ENCODE data around the gene PDGFD. TPM values are rescaled to one million over a fixed set of nuclear protein-coding genes. Genes with fewer than 3 reads are reported as not detected.

Gene PDGFD
- total and polyA plus RNA-seq, 8 donors = 9.9 to 52.1 (median 20.2) TPM

GRCh38 chr11:104043142-104043541, 120.8 kb downstream of the PDGFD start:
- Histone ChIP-seq H3K36me3 (no peaks in the 10 kb centered on the region), H3K9me3 (no peaks in the 10 kb centered on the region), H3K4me3 (no peak overlapping the region), H3K27me3 (no peaks in the 10 kb centered on the region), H3K27ac (no peak overlapping the region), H3K4me1 (no peaks in the 10 kb centered on the region)
- ATAC-seq (no peak), FAIRE-seq (no peak), DNase-seq (no peak)
- WGBS, 2 donors = 46 to 51% methylated on average over 4 of the region's 4 CpGs
- TF ChIP-seq CTCF (IDR thresholded peaks at IDR 0.05) = no peak
- intact Hi-C loops (cut with DNase I) = no loop called here

GRCh38 chr11:104041792-104042191, 122.2 kb downstream of the PDGFD start:
- ATAC-seq (no peak), FAIRE-seq (no peak), DNase-seq (no peak)
- Histone ChIP-seq H3K27me3 (no peaks in the 10 kb centered on the region), H3K9me3 (no peaks in the 10 kb centered on the region), H3K36me3 (no peaks in the 10 kb centered on the region), H3K4me3 (no peak overlapping the region), H3K27ac (no peak overlapping the region), H3K4me1 (no peaks in the 10 kb centered on the region)
- WGBS, 2 donors = 83 to 84% methylated on average over 2 of the region's 2 CpGs
- no peak for TF ChIP-seq CTCF (IDR thresholded peaks at IDR 0.05)
- intact Hi-C loops (cut with DNase I) = no loop called here

- FAIRE-seq (no peak), ATAC-seq (no peak), DNase-seq (peak in 1 of 6 donors; percentile 41)
- Histone ChIP-seq H3K36me3 (no peaks in the 10 kb centered on the region), H3K27ac (no peak overlapping the region), H3K9me3 (no peaks in the 10 kb centered on the region), H3K27me3 (no peaks in the 10 kb centered on the region), H3K4me3 (no peak overlapping the region), H3K4me1 (peaks cover 0 to 5% (median 0%) of the 10 kb centered on the region in 3 donors)
- TF ChIP-seq CTCF (IDR thresholded peaks at IDR 0.05) = no peak
- intact Hi-C loops (cut with DNase I) = no loop called here
- WGBS, 2 donors = 98% methylated on average over 21 of the region's 21 CpGs
These were observed 127.0 kb downstream of the PDGFD start for GRCh38 chr11:104036995-104037394.

- FAIRE-seq (no peak), ATAC-seq (no peak), DNase-seq (peak in 1 of 6 donors; percentile 46)
- intact Hi-C loops (cut with DNase I) = no loop called here
- H3K36me3 ChIP-seq = no peaks in the 10 kb centered on the region
- WGBS, 2 donors = 96 to 98% methylated on average over 25 to 26 of the region's 26 CpGs
- peaks cover 0 to 5% (median 0%) of the 10 kb centered on the region in 3 donors for H3K4me1 ChIP-seq
- H3K27ac ChIP-seq = no peak within 1 kb of the TSS
- no peaks in the 10 kb centered on the region for H3K9me3 ChIP-seq
- no peak within 1 kb of the TSS for H3K4me3 ChIP-seq
- no peaks in the 10 kb centered on the region for H3K27me3 ChIP-seq
- TF ChIP-seq CTCF (IDR thresholded peaks at IDR 0.05) = no peak
These were observed 127.4 kb downstream of the PDGFD start, which contains the start of gene DDI1 for GRCh38 chr11:104036588-104036987. DDI1 (plus strand) TSS chr11:104036640; CDS start chr11:104036823, 183 bp downstream.

GRCh38 chr11:104033561-104033960, 130.4 kb downstream of the PDGFD start:
- DNase-seq (no peak), FAIRE-seq (no peak), ATAC-seq (no peak)
- Histone ChIP-seq H3K4me1 (peaks cover 0 to 11% (median 5%) of the 10 kb centered on the region in 3 donors), H3K36me3 (no peaks in the 10 kb centered on the region), H3K4me3 (no peak overlapping the region), H3K27ac (no peak overlapping the region), H3K9me3 (no peaks in the 10 kb centered on the region), H3K27me3 (no peaks in the 10 kb centered on the region)
- intact Hi-C loops (cut with DNase I) = no loop called here
- TF ChIP-seq CTCF (IDR thresholded peaks at IDR 0.05) = no peak
- WGBS, 2 donors = 75 to 98% methylated on average over 1 of the region's 1 CpG
